Measurements from ENCODE around the gene GRK1. TPM values are rescaled to one million over a fixed set of nuclear protein-coding genes. Genes with fewer than 3 reads are reported as not detected.

Gene GRK1
- total RNA-seq, 1 donor from 2014 or later = not detected

GRCh38 chr13:113753171-113753570, 86.2 kb downstream of the GRK1 start:
- Histone ChIP-seq H3K9me3 (ENCODE audit: insufficient read depth, low read depth, low read length) (peaks cover 9% of the 10 kb centered on the region), H3K79me2 (ENCODE audit: insufficient read depth, low read length) (no peaks in the 10 kb centered on the region), H3K4me1 (ENCODE audit: insufficient read depth, low read length) (no peaks in the 10 kb centered on the region), H3K36me3 (ENCODE audit: insufficient read depth, low read length) (no peaks in the 10 kb centered on the region), H3K27ac (ENCODE audit: low read depth, low read length) (no peak overlapping the region), H3K27me3 (ENCODE audit: insufficient read depth, low read length) (peaks cover 8% of the 10 kb centered on the region), H2AFZ (ENCODE audit: low read depth, low read length) (no peak overlapping the region), H3K9ac (ENCODE audit: low read length) (no peak overlapping the region), H4K20me1 (ENCODE audit: insufficient read depth, low read length) (no peaks in the 10 kb centered on the region), H3K4me3 (ENCODE audit: insufficient read depth, low read depth, low read length) (no peak overlapping the region), H3K4me2 (ENCODE audit: low read length) (no peak overlapping the region)
- Mint-ChIP-seq H3K27me3 (ENCODE audit: low read depth, unreplicated experiment) (peaks cover 48% of the 10 kb centered on the region), H3K36me3 (ENCODE audit: low read depth, unreplicated experiment) (no peaks in the 10 kb centered on the region), H3K4me3 (ENCODE audit: unreplicated experiment) (no peak overlapping the region), H3K9me3 (ENCODE audit: unreplicated experiment) (no peaks in the 10 kb centered on the region), H3K4me1 (ENCODE audit: low read depth, unreplicated experiment) (peaks cover 2% of the 10 kb centered on the region), H3K27ac (ENCODE audit: unreplicated experiment) (no peak overlapping the region)
- FAIRE-seq = no peak
- no peak for TF ChIP-seq CTCF (IDR thresholded peaks at IDR 0.05; ENCODE audit: insufficient read depth, low read depth, low read length)
- TF ChIP-seq EZH2 (IDR thresholded peaks at IDR 0.05; ENCODE audit: insufficient read depth, low read length) = no peak
- no peak for DNase-seq (ENCODE audit: low read depth)

GRCh38 chr13:113754242-113754641, 87.2 kb downstream of the GRK1 start:
- Histone ChIP-seq H3K36me3 (ENCODE audit: insufficient read depth, low read length) (no peaks in the 10 kb centered on the region), H3K9ac (ENCODE audit: low read length) (no peak overlapping the region), H3K4me3 (ENCODE audit: insufficient read depth, low read depth, low read length) (no peak overlapping the region), H4K20me1 (ENCODE audit: insufficient read depth, low read length) (no peaks in the 10 kb centered on the region), H3K4me2 (ENCODE audit: low read length) (no peak overlapping the region), H3K27me3 (ENCODE audit: insufficient read depth, low read length) (peaks cover 9% of the 10 kb centered on the region), H3K9me3 (ENCODE audit: insufficient read depth, low read depth, low read length) (peaks cover 9% of the 10 kb centered on the region), H2AFZ (ENCODE audit: low read depth, low read length) (no peak overlapping the region), H3K79me2 (ENCODE audit: insufficient read depth, low read length) (no peaks in the 10 kb centered on the region), H3K4me1 (ENCODE audit: insufficient read depth, low read length) (peaks cover 5% of the 10 kb centered on the region), H3K27ac (ENCODE audit: low read depth, low read length) (no peak overlapping the region)
- no peak overlapping the region for H3K4me3 Mint-ChIP-seq (ENCODE audit: unreplicated experiment)
- no peaks in the 10 kb centered on the region for H3K36me3 Mint-ChIP-seq (ENCODE audit: low read depth, unreplicated experiment)
- H3K9me3 Mint-ChIP-seq (ENCODE audit: unreplicated experiment) = no peaks in the 10 kb centered on the region
- no peak overlapping the region for H3K27ac Mint-ChIP-seq (ENCODE audit: unreplicated experiment)
- TF ChIP-seq CTCF (IDR thresholded peaks at IDR 0.05; ENCODE audit: insufficient read depth, low read depth, low read length) = no peak
- TF ChIP-seq EZH2 (IDR thresholded peaks at IDR 0.05; ENCODE audit: insufficient read depth, low read length) = no peak
- no peak for DNase-seq (ENCODE audit: low read depth)
- H3K27me3 Mint-ChIP-seq (ENCODE audit: low read depth, unreplicated experiment) = peaks cover 50% of the 10 kb centered on the region
- H3K4me1 Mint-ChIP-seq (ENCODE audit: low read depth, unreplicated experiment) = peaks cover 2% of the 10 kb centered on the region
- no peak for FAIRE-seq

GRCh38 chr13:113754691-113755090, 87.7 kb downstream of the GRK1 start:
- H3K36me3 ChIP-seq (ENCODE audit: insufficient read depth, low read length) = no peaks in the 10 kb centered on the region
- peaks cover 9% of the 10 kb centered on the region for H3K4me1 ChIP-seq (ENCODE audit: insufficient read depth, low read length)
- no peak overlapping the region for H3K27ac ChIP-seq (ENCODE audit: low read depth, low read length)
- Mint-ChIP-seq H3K4me1 (ENCODE audit: low read depth, unreplicated experiment) (peaks cover 2% of the 10 kb centered on the region), H3K27me3 (ENCODE audit: low read depth, unreplicated experiment) (peaks cover 50% of the 10 kb centered on the region), H3K4me3 (ENCODE audit: unreplicated experiment) (no peak overlapping the region), H3K9me3 (ENCODE audit: unreplicated experiment) (no peaks in the 10 kb centered on the region), H3K36me3 (ENCODE audit: low read depth, unreplicated experiment) (no peaks in the 10 kb centered on the region), H3K27ac (ENCODE audit: unreplicated experiment) (peak overlapping the region; percentile 53)
- H3K79me2 ChIP-seq (ENCODE audit: insufficient read depth, low read length) = no peaks in the 10 kb centered on the region
- H3K9me3 ChIP-seq (ENCODE audit: insufficient read depth, low read depth, low read length) = peaks cover 9% of the 10 kb centered on the region
- no peak overlapping the region for H3K4me2 ChIP-seq (ENCODE audit: low read length)
- no peak overlapping the region for H3K9ac ChIP-seq (ENCODE audit: low read length)
- no peak overlapping the region for H2AFZ ChIP-seq (ENCODE audit: low read depth, low read length)
- FAIRE-seq (no peak), DNase-seq (ENCODE audit: low read depth) (no peak)
- TF ChIP-seq CTCF (IDR thresholded peaks at IDR 0.05; ENCODE audit: insufficient read depth, low read depth, low read length) (no peak), EZH2 (IDR thresholded peaks at IDR 0.05; ENCODE audit: insufficient read depth, low read length) (no peak)
- H4K20me1 ChIP-seq (ENCODE audit: insufficient read depth, low read length) = no peaks in the 10 kb centered on the region
- H3K27me3 ChIP-seq (ENCODE audit: insufficient read depth, low read length) = peaks cover 14% of the 10 kb centered on the region
- no peak overlapping the region for H3K4me3 ChIP-seq (ENCODE audit: insufficient read depth, low read depth, low read length)
